ENCODE results near the gene SERINC2. TPM values are rescaled to one million over a fixed set of nuclear protein-coding genes. Genes with fewer than 3 reads are reported as not detected.

The SERINC2 gene
- total RNA-seq, 4 donors from 2014 or later: 85.6 to 343 (median 250) TPM

DNA sequence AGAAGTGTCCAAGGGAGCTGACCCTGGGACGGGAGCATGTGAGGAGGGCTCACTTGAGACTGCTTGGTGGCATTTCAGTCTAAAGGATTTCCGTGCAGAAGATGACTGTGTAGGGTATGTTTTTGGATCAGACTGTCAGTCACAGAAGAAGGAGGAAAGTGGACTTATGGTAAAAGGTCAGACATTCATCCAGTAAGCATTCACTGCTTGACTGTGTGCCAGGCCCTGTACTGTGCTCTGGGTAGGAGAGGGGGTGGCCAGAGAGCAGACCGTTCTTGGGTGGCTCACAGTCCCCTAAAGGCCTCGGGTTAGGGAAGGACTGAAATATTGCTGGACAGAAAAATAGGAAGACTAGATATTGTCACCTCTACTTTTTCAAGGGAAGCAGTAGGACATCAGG lies 2.1 kb upstream of the SERINC2 start:
- Histone ChIP-seq H3K4me1 (peaks cover 0 to 15% (median 11%) of the 10 kb centered on the region in 4 donors), H3K27ac (no peak overlapping the region), H3K4me3 (no peak overlapping the region), H3K27me3 (peaks cover 3% of the 10 kb centered on the region), H3K9me3 (no peaks in the 10 kb centered on the region), H3K36me3 (no peaks in the 10 kb centered on the region)
- in situ Hi-C loops (cut with MboI; ENCODE audit: low pct_ligation_motif_present in 1 of 4, low pct_unique_long_range_greater_than_20kb in 1 of 4, low sequenced_read_pairs in 3 of 4): no loop called here
- 74 to 77% methylated on average over 3 to 4 of the region's 4 CpGs for WGBS, 2 donors (ENCODE audit: low coverage in 1 of 2)
- no peak for DNase-seq
- intact Hi-C loops (cut with DNase I; ENCODE audit: low total_unique reads): no loop called here
- TF ChIP-seq EP300 (IDR thresholded peaks at IDR 0.05; ENCODE audit: low read depth) (no peak), POLR2AphosphoS5 (IDR thresholded peaks at IDR 0.05) (no peak), POLR2A (IDR thresholded peaks at IDR 0.05) (no peak)
- TF ChIP-seq, protein P1, sequence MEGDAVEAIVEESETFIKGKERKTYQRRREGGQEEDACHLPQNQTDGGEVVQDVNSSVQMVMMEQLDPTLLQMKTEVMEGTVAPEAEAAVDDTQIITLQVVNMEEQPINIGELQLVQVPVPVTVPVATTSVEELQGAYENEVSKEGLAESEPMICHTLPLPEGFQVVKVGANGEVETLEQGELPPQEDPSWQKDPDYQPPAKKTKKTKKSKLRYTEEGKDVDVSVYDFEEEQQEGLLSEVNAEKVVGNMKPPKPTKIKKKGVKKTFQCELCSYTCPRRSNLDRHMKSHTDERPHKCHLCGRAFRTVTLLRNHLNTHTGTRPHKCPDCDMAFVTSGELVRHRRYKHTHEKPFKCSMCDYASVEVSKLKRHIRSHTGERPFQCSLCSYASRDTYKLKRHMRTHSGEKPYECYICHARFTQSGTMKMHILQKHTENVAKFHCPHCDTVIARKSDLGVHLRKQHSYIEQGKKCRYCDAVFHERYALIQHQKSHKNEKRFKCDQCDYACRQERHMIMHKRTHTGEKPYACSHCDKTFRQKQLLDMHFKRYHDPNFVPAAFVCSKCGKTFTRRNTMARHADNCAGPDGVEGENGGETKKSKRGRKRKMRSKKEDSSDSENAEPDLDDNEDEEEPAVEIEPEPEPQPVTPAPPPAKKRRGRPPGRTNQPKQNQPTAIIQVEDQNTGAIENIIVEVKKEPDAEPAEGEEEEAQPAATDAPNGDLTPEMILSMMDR (IDR thresholded peaks at IDR 0.05): no peak

DNA sequence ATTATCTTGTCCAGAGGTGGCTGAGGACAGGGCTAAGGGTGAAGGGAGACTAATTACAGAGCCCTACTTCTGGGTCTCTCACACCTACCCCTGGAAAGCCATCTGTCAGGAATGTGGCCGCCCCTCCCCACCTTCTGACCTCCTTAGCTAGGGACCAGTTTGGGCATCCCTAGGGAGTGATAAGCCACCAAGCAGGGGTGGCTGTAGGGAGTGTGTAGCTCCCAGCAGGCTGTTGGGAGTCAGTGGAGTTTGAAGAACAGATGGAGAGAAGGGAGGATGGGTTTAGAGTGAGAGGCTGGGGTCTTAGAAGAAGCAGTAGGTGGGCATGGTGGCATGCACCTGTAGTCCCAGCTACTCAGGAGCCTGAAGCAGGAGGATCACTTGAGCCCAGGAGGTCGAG lies 808 bp upstream of the SERINC2 start:
- TF ChIP-seq POLR2A (IDR thresholded peaks at IDR 0.05) (no peak), POLR2AphosphoS5 (IDR thresholded peaks at IDR 0.05) (no peak), EP300 (IDR thresholded peaks at IDR 0.05; ENCODE audit: low read depth) (no peak)
- TF ChIP-seq, protein P1 (IDR thresholded peaks at IDR 0.05): no peak
- no peak for DNase-seq
- WGBS, 2 donors (ENCODE audit: low coverage in 1 of 2): 62% methylated on average over 2 of the region's 2 CpGs; no CpG with 5 or more reads in 1 of the 2 donors
- in situ Hi-C loops (cut with MboI; ENCODE audit: low pct_ligation_motif_present in 1 of 4, low pct_unique_long_range_greater_than_20kb in 1 of 4, low sequenced_read_pairs in 3 of 4) (no loop called here), intact Hi-C loops (cut with DNase I; ENCODE audit: low total_unique reads) (no loop called here)
- Histone ChIP-seq H3K4me3 (no peak overlapping the region), H3K9me3 (no peaks in the 10 kb centered on the region), H3K4me1 (peaks cover 0 to 15% (median 11%) of the 10 kb centered on the region in 4 donors), H3K27me3 (peaks cover 3% of the 10 kb centered on the region), H3K36me3 (no peaks in the 10 kb centered on the region), H3K27ac (no peak overlapping the region)

DNA sequence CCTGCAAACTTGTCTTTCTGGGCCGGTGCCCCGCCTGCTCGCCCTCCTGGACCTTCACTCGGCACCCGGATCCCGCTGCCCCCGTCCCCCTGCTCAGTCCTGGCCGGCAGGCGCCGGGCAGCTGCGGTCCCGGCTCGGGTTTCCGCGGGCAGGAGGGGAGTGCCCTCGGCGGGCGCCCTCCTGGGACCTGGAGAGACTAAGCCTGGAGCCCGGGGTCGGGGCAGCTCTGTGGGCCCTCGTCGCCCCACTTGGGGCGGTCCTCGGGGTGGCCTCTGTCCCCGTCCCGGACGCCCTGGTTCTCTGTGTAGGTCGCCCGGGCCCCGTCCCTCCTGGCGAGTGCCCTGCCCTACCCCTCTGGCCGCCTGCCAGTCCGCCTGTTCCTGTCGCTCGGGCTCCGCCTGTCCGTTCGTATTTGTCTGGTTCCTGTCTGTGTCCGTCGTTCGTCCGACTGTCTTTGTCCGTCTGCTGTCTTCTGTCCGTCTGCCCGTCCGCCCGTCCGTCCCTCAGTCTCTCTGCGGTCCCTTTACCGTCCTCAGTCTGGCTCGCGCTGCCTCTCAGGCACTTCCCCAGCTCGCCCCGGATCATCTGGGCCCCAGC lies 490 bp downstream of the SERINC2 start:
- Histone ChIP-seq H3K4me1 (peaks cover 0 to 15% (median 11%) of the 10 kb centered on the region in 4 donors), H3K27me3 (peaks cover 3% of the 10 kb centered on the region), H3K9me3 (no peaks in the 10 kb centered on the region), H3K4me3 (peak overlapping the region; percentile 42 to 97 (median 87)), H3K36me3 (no peaks in the 10 kb centered on the region), H3K27ac (peak overlapping the region; percentile 82 to 97 (median 94))
- in situ Hi-C loops (cut with MboI; ENCODE audit: low pct_ligation_motif_present in 1 of 4, low pct_unique_long_range_greater_than_20kb in 1 of 4, low sequenced_read_pairs in 3 of 4) (no loop called here), intact Hi-C loops (cut with DNase I; ENCODE audit: low total_unique reads) (no loop called here)
- 0% methylated on average over 26 to 29 of the region's 54 CpGs for WGBS, 2 donors (ENCODE audit: low coverage in 1 of 2)
- peak; percentile 90 for DNase-seq
- TF ChIP-seq POLR2A (IDR thresholded peaks at IDR 0.05) (peak; percentile 76), POLR2AphosphoS5 (IDR thresholded peaks at IDR 0.05) (peak in 2 of 3 donors; percentile 66 to 72)
- TF ChIP-seq, protein P1 (IDR thresholded peaks at IDR 0.05): no peak

DNA sequence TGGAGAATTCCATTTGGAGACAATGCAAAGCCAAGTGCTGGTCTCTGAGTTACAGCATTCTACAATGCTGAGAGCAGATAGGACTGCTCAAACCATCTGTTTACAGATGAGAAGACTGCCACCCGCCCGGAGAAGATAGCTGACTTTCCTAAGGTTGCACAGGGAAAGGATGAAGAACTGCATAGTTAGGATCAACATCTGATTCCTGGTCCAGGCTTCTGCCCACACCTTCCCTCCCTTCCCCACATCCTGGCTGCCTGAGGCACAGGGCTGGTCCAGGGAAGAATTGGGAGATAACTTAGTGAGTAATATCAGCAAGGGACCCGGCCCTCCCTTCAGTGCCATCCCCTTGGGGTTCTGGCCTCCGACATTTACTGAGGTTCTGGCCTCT lies 2.0 kb downstream of the SERINC2 start:
- Histone ChIP-seq H3K27ac (peak overlapping the region in 2 of 4 donors; percentile 94 to 95), H3K4me3 (peak overlapping the region in 1 of 4 donors; percentile 97), H3K36me3 (no peaks in the 10 kb centered on the region), H3K9me3 (no peaks in the 10 kb centered on the region), H3K27me3 (peaks cover 3% of the 10 kb centered on the region), H3K4me1 (peaks cover 0 to 15% (median 11%) of the 10 kb centered on the region in 4 donors)
- no peak for DNase-seq
- WGBS, 2 donors (ENCODE audit: low coverage in 1 of 2): 87% methylated on average over 4 of the region's 4 CpGs; no CpG with 5 or more reads in 1 of the 2 donors
- TF ChIP-seq POLR2A (IDR thresholded peaks at IDR 0.05) (no peak), POLR2AphosphoS5 (IDR thresholded peaks at IDR 0.05) (no peak), EP300 (IDR thresholded peaks at IDR 0.05; ENCODE audit: low read depth) (no peak)
- TF ChIP-seq, protein P1 (IDR thresholded peaks at IDR 0.05): no peak
- in situ Hi-C loops (cut with MboI; ENCODE audit: low pct_ligation_motif_present in 1 of 4, low pct_unique_long_range_greater_than_20kb in 1 of 4, low sequenced_read_pairs in 3 of 4): no loop called here
- intact Hi-C loops (cut with DNase I; ENCODE audit: low total_unique reads): no loop called here

Data from transverse colon (tissue), 4 donors.